ENCODE results near the gene TBC1D7.

Gene TBC1D7

GRCh38 chr6:13319891-13320564 is 8.3 kb downstream of the TBC1D7 start:
- no peak for DNase-seq (ENCODE audit: low spot score)

DNA sequence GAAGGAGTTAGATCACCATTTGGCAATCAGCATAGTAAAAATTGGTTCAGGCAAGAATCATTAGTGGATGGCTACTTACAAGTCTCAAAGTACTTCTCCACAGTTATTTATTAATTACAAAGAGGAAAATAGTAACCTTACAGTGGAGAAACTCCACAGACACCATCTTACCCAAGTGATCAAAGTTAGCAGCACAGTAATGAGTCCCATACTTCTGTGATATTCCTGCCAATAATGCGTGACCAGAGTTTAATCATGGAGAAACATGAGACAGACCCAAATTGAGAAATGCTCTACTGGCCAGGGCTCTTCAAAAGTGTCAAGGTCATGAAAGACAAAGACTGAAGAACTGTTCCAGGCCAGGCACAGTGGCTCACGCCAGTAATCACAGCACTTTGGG is 9.5 kb downstream of the TBC1D7 start:
- no peak for DNase-seq (ENCODE audit: low spot score)

- DNase-seq (ENCODE audit: low spot score): no peak
Observed at GRCh38 chr6:13315896-13316295, 12.4 kb downstream of the TBC1D7 start.

DNA sequence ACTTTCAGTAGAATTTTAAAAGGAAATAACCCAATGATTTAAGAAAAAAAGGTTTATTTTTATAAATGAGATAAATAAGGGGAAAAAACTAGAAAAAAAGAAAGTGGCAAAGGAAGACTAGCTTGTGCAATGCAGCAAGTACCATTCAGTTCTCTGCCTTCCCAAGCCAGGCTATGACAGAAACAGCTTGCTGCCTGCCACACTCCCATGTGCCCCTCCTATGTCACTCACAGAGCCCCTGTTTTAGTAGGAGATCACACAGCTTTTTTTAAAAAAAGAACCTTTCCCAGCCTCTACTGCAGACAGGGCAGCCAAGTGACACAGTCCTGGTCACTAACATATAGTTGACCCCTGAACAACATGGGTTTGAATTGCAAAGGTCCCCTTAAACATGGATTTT is 13.5 kb downstream of the TBC1D7 start:
- DNase-seq (ENCODE audit: low spot score): no peak

DNA sequence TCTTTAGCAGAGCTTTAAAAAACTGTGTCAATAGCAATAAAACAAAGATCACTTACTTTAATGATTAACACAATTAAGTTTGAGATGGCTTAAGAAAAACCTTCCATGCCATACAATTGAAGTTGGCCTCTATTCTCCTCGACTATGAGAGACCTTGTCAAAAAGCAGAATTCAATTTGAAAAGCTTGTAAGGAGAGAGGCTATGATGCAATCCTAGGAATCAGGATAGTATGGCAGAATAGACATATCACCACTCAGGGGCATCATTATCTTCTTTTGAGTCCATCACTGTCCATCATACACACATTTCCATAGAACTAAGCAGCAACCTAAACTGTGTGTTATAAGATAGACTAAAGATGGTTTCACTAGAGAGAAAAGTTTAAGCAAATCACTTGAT is 17.2 kb downstream of the TBC1D7 start:
- DNase-seq (ENCODE audit: low spot score): no peak

GRCh38 chr6:13308332-13308731 is 20.0 kb downstream of the TBC1D7 start:
- no peak for DNase-seq (ENCODE audit: low spot score)

DNA sequence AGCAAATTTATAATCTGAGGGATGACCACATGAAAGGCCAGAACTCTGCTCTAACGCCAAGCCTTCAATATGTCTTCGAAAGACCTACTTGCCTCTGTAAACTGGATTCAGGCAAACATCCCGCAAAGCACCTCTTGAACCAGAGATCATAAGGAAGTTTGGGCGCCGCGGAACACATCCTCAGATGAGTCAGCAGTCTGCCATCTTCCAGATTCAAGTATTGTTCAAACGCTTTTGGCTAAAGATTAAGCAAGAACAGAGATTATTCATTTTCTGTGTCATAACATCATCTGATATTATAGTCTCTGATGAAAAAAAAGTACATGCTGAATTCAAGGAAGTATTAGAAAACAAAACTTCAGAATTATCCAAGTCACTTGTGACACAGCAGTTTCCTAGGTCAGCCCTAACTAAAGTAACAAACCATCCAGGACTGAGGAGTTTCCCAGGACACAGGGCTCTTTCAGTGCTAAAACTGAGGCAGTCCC is 20.8 kb downstream of the TBC1D7 start:
- no peak for DNase-seq (ENCODE audit: low spot score)

- no peak for DNase-seq (ENCODE audit: low spot score)
Observed at GRCh38 chr6:13305791-13306190, 22.5 kb downstream of the TBC1D7 start.

DNA sequence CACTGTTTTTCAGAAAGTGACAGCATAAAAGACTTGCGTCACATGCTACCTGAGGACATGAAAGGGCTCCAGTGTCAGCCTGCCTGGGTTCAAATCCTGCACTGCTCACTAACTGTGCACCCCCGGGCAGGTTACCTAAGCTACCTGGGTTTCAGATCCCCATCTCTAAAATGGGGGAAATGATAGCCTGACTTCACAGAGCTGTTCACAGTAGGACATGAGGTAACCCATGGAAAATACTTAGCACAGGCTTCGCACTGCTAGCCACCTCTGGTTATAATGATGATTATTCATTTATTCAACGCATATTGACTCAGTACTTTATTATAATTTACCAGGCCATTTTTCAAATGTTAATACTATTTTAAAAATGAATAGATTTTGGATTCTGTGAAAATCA is 23.0 kb downstream of the TBC1D7 start:
- DNase-seq (ENCODE audit: low spot score): no peak

DNA sequence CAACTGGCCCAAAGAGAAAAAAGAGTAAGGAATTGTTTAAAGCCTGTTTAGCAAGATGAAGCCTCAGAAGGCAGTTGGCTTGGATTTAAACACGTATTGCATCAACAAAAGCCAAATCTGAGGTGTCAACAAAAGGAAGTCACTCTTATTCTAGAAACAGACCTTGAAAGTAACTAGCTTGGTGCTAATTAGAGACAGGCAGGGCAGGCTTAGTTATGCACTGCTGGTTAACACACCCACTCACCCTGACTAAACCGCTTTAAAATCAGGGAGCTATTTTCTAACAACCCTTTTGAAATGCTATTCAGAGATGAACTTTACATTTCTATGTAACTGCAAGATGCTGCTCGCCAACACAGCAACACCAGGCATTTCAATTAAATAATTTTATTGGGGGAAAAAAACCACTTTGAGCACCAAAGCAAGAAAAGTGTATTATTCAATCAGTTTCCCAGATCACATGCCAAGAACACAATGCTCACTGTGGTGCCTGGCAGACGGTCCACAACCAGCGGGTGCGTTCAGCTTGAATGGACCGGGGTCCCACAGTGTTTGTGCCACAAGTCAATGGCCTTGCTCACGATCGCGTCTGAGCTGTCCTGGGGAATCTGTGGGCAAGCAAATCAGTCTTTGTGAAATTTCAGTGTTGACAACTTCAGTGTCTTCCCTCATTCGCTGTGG is 23.6 kb downstream of the TBC1D7 start:
- DNase-seq (ENCODE audit: low spot score): no peak

- no peak for DNase-seq (ENCODE audit: low spot score)
Observed at GRCh38 chr6:13304101-13304500, 24.2 kb downstream of the TBC1D7 start.

GRCh38 chr6:13303668-13304017 is 24.7 kb downstream of the TBC1D7 start:
- no peak for DNase-seq (ENCODE audit: low spot score)

DNA sequence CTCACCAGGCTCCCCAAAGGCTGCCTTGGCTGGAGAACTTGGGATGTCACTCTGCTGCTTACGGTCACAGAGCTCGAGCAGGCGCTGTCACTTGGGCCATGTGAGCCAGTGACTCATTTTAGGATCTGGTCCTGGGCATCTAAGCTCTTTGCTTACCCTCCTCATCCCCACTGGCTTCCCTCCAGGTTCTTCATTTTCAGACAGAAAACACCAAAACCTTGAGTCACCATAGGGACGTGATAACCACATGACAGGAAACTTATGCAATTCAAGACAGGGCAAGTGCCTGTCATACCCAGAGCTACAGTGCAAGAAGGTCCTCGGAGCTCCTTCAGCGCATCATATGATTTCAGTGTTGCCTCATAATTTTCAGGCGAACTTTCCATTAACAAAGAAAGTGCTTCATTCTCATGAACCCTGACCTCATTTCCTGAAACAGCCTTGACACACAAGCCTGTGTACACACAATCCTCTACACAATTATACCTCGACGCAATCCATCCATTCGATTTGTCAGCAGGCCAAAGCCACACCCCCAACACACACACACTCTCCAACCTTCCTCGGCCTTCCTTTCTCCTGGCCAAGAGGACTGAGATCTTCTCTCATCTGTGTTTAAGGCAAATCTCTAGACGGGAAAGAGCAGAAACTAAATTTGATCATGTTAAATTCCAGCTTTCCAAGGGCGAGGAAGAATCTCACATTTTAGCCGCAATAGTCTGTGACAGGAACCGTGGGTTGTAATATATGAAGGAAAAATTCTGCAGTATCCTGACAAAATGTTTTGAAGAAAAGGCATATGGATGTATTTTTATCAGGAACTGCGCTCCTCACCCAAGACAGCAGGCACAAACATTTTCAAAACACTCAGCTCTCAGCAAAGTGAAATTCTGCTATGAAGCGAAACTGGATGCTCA is 25.3 kb downstream of the TBC1D7 start:
- no peak for DNase-seq (ENCODE audit: low spot score)

DNA sequence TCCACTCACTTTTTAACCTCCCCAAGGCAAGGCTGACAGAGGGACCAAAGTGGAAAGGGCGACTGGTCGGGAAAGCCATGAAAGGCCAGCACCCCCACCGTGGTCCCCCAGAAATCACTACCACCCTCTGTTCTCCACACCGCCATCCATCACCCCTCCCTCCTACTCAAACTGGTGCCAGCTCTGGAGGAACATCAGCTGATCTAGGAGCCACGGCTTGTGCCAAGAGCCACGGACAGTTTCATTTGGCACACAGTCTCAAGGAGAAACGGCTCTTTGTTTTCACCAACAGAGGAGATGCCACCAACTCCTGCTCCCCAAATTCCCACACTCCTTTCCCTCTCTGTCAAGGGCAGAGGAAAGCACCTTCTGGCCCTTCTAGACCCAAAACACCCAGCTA is 26.0 kb downstream of the TBC1D7 start:
- no peak for DNase-seq (ENCODE audit: low spot score)

DNA sequence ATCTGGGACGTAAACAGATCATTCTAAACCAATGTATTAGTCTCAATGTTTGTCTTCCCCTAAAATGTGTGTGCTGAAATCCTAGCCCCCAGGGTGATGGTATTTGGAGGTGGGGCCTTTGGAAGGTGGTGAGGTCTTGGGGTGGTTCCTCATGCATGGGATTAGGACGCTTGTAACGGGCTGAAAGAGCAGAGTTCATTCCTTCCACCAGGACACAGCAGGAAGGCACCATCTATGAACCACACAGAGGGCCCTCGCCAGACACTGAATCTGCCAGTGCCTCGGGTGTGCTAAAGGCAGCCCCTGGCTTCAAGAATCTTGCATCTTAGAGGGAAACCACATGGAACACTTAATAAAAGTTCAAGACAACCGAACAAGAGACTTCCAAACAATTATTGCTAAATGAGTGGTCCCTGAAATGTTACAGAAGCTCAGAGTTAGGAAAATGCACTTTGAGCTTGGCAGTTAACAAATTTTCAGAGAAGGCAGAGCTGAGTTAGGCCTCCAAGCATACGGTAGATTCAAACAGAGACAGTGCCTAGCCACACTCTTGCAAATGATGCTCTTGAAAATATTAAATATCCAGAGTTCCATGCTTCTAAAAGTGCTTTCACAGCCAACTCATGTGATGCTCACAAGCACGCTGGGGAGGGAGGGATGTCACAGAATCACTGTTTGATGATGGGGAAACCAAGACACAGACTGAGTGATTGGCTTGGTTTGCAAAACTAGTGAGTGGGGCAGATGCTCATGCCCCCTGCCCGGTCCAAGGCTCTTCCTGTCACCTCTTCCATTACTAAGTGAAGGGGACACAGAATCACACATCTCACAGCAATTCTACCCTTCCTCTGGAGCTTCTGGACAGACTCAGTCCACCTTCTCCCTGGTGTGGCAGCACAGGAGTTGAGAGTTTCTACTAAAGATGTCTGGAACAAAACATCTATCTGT is 27.4 kb downstream of the TBC1D7 start:
- no peak for DNase-seq (ENCODE audit: low spot score)

GRCh38 chr6:13299918-13300317 is 28.4 kb downstream of the TBC1D7 start:
- no peak for DNase-seq (ENCODE audit: low spot score)

GRCh38 chr6:13299403-13299821 is 28.9 kb downstream of the TBC1D7 start:
- DNase-seq (ENCODE audit: low spot score): no peak

DNA sequence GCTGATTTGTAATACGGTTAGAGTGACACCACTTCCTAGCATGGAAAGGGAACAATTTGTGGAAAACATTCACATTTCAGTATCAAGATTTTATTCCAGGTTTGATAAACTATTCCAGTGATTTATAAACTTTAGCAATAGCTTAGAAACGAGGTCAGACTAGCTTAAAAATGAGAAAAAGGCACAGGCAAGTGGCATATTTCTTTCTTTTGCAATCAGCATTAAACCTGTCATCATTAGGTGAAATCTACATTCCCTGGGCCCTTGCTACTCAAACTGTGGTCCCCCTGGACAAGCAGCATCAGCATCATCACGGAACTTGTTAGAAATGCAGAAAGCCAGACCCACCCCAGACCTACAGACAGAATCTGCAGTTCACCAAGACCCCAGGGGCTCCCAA is 29.9 kb downstream of the TBC1D7 start:
- DNase-seq (ENCODE audit: low spot score): no peak

GRCh38 chr6:13297391-13297790 is 30.9 kb downstream of the TBC1D7 start:
- DNase-seq (ENCODE audit: low spot score): no peak

DNA sequence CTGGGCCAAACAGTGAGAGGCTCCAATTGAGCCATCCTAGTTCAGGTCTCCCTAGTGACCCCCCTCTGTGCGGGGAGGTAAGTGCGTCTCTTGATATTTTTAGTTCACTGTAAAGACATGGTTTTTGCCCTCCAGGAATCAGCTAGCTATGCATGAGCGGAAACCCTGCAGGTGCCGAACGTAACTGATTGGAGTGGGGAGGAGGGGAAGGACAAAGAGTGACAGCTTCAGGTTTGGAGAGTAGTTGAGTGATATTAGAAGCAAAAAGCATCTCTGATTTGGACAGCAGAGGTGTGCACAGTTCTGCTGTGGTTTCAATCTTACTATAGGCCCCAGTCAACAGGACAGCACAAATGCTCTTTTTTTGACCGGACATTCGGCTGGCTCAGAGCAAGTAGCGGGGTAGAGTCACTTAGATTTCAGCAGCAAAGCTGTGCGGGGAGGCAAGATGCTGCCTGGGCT is 31.8 kb downstream of the TBC1D7 start:
- peak; percentile 44 for DNase-seq (ENCODE audit: low spot score)

- DNase-seq (ENCODE audit: low spot score): no peak
Observed at GRCh38 chr6:13295576-13295975, 32.8 kb downstream of the TBC1D7 start.

Data from iPS-NIHi11 (cell line).